GM18907 (cell line): ENCODE data around the gene PHF2.

Experiments used
- ATAC-seq: cut with Tn5 transposase; IDR thresholded peaks from one replicate; pipeline ENCODE4 v1.9.1; 2021; ENCODE audit warnings: mild to moderate bottlenecking, moderate library complexity; ENCODE audit not compliant: unreplicated experiment

The PHF2 gene

DNA sequence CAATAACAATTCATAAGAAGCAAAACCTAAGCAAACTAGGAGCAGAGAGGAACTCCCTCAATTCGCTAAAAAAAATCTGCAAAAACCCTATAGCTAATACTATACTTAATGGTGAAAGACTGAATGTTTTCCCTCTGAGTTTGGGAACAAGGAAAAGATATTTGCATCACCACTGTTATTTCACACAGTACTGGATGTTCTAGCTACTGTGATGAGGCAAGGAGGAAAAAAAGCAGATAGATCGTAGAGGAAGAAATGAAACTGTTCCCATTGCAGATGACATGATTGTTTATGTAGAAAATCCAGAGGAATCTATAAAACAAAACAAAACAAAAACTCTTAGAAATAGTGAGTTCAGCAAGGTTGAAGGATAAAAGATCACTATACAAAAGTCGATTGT, 116.7 kb downstream of the PHF2 start:
- ATAC-seq: no peak

DNA sequence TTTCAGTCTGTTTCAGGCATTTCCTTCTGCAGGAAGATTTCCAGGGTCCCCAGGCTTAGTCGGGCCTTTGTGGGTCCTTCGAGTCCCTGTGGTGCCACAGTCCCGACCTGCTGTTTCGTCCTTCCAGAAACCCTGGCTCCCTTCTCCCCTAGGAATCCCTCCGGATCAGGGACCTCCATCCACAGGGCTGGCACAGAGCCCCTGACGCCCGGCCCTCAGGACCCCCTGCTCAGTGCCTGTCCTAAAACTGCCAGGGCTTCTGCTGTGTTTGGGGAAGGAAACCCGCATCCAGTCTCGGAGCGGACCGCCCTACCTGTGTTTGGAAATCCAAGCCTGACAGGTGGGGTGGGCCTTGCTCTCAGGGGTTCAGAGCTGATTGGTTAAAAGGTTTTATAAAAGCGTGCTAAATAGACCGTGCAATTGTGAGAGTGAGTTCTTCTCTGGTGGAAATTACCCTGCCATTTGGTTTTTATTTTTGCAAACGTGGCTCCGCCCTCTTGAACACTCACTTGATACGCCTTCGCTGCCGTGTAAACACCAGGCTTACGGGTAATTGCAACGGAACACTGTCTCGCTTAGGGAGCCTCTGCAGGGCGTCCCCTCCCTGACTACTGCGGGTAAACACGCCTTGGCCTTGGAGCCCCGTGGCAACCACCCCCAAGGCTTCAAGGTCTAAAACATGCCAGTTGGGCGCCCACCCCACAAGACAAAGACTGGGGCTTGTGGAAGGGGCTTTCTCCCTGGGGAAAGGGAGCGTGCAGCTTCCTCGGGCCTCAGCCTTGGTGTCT, 121.2 kb downstream of the PHF2 start:
- no peak for ATAC-seq

DNA sequence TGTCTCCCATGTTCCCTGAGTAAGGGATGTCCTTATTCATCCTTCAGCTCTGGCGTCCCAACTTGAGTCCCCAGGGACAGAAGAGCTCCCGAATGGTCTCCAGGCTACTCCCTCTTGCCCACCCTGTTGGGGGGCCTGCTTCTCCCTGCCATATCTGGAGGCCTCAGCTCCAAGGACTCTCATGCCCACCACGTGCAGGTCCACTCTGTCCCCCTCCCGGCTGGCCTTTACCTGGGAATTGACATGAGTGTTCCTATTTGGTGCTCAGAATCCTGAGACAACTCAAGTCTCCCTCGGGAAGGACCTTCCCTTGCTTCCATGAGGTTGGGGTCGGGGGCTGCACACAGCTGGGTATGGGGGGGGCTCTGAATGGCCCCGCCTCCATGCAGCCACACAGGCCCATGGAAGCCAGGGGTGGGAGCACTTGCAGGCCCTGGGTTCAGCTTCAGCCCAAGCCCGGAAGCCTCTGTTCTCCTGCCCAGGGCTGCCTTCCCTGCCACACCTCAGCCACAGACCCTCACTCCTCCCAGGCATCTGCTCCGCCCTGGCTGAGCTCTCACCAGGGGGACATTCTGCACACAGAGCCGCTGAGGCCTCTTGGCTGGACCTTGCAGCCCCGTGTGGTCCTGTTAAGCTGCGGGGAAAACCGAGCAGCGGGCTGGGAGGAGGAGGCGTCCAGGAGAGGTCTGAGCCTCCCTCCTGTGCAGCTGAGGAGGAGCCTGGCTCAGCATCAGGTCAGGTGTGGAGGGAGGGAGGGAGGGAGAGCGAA, 121.9 kb downstream of the PHF2 start:
- no peak for ATAC-seq

DNA sequence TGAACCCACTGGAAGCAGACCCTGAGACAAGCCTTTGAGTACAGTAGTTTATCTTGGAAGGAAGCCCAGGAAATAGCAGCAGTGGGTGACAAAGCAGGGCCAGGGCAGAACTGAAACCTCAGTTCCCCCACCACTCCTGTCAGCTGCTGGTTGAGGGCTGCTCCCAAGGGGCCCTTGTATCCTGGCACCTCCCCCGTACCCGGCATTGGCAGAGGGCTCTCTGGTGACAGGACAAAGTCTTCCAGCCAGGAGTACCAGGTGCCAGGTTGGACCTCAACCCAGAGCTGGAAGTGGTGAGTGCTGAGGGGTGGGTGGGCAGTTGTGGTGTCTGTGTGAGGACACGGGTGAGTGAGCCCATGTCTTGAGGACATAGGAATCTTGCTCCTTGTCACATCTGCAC, 123.3 kb downstream of the PHF2 start:
- ATAC-seq: no peak

DNA sequence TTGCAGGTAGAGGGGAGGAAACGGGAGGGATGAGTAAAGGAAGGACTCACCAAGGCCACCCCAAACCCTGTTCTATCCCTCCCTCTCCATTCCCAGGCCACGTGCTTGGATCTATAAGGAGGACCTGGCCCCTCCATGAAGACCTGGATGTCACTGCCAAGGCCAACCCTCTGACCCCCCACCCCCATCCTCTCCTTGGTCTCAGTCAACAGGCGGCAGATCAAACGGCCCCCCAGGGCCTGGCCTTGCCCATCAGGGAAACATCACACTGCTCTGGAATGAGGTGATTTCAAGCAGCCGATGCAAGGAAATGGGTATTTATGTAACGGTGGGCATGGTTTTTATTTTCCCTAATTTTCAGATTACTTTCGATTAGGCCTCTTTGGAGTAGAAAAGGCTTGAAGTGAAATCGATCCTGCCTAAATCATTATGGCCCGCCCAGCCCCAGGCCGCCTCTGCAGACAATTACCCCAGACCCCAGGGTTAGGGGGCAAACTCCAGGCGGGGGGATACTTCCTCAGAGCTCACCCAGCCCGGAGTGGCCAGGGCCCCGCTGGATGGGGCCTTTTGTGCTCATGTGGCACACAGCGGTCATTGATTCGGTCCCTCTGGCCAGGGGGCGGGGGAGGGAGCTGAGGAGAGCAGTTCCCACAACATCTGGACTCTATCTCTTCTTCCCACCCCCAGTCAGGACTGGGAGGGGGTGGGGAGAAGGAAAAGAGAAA, 125.3 kb downstream of the PHF2 start:
- ATAC-seq: no peak

DNA sequence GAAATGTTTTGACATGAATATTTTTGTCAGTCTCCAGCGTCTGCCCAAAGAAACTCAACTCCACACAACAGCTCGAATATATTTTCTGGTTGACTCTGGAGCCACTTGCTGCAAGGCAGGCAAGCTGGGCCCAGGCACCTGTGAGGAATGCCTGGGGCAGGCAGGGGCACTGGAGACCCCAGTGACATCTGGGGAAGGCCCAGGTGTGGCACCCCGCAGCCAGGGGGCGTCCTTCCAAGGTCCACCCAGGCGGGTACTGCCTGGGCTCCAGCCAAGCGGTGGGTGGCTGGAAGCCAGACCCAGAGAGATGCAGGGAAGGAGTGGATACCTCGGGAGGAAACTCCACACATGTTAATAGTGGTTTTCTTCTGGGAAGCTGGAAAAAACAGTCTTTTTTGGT, 125.9 kb downstream of the PHF2 start:
- ATAC-seq: no peak

DNA sequence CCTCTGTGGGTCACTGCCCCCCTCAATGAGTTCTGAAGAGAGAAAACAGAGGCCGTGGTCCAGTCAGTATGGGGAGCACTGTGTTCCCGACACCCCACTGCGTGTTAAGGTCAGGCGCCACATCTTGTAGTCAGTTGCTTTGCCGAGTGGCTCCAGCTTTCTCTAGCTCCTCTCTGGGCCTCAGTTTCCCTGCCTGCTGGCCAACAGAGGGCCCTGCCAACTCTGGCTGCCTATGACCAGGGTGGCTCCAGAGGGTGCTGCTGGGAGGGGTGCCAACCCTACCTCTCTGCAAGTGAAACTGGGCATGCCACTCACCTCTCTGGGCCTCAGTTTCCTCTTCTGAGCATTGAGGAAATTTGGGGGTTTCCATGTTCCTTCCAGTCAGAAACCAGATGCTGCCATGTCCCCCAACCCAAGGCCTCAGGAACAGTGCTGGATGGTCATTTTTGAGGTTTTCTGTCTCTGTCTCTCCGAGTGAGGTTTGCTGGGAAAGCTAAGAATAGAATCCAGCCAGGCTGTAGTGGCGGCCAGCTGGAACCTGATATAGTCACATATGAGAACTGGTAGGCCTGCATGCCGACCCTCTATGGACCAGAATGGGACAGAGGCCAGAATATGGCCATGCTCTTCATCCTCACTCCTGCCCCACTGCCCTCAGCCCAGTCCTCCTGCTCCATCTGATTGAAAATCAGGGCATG, 132.1 kb downstream of the PHF2 start:
- no peak for ATAC-seq

DNA sequence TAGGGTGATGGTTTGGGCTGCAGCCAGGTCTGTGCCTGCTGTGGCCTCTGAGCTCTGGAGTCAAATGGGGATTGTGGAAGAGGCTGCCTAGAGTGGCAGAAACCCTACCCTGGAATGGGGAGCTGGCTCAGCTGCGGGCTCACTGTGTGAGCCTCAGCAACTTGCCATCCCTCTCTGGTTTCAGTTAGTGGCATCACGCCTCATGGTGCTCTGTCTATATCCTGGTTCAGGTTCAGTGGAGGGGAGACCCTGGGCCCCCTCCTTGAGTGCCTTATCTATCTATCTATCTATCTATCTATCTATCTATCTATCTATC, 132.6 kb downstream of the PHF2 start:
- ATAC-seq: no peak

DNA sequence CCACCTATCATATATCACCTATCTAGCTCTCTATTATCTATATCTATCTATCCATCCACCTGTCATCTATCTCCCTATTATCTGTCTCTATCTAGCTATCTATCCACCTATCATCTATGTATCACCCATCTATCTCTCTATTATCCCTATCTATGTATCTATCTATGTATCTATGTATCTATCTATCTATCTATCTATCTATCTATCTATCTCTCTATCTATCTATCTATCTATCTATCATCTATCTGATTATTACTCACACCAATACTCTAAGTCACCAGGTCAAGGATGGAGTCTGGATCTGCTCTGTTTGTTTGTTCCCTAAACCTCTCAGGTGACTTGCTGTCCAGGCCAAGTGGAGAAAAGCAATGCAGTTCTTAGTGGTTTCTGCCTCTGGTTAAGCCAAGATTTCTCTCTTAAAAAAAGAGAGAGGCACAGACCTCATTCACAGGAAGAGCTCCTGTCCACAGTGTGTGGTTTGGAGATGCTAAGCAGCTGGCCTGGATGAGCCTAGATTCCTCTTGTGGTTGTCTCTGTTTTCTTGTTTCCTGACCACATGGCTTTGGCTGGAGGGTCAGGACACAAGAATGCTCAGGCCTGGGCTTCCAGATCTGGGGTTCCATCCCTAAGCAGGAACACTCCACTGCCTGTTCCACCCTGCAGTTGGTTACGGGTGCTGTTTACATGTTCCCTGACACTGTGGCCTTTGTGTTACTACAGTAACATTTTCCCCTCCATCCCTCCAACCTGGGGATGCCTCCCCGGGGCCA, 133.4 kb downstream of the PHF2 start:
- ATAC-seq: no peak

DNA sequence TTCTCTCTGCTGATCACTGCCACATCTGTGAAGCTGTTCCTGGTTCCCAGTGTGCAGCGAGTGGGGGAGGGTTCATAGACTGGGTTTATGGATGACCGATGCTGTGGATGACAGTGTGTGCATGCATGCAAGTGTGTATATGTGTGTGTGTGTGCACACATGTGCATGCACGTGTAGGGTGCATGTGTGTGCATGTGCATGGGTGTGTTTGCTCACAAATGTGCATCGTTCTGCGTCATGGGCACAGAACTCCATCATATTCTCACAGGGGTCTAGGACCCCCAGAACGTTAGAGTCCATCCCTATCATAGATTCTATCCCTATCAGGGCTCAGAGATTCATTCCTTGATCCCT, 134.0 kb downstream of the PHF2 start:
- ATAC-seq: no peak

DNA sequence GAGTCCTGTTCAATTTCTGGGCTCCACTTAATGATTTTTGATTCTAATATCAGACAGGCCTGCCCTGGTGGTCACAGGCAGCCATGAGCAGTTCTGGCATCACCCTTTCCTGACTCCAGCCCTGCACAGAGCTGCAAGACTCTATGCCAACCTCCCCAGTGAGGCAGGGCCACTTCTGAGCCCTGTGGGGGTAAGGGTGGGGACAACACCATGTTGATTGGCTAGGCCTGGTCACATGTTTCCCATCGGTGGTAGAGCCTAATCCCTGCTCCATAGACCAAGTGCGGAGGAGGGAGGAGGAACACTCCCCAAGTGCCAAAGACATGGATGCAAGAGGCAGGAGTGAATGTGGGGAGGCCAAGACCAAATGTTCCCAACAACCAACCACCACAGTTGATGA, 134.6 kb downstream of the PHF2 start:
- ATAC-seq: no peak

DNA sequence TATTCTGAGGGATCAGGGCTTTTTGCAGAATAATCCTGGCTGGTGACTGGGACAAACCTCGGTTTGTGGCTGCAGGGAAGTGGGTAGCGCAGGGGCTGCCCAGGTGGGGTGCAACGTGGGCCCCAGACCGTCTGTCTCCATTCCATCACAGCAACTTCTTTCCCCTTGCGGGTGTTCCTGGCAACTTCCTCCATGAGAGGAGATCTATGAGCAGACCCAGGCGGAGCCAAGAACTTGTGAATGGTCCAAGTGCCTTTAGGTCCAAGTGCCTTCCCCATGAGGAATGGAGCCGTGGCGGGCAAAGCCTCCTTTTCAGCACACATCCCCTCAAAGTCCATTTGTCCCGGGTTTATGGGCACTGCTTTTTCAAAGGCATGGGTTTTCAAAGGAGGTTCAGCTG, 136.5 kb downstream of the PHF2 start:
- ATAC-seq: no peak

DNA sequence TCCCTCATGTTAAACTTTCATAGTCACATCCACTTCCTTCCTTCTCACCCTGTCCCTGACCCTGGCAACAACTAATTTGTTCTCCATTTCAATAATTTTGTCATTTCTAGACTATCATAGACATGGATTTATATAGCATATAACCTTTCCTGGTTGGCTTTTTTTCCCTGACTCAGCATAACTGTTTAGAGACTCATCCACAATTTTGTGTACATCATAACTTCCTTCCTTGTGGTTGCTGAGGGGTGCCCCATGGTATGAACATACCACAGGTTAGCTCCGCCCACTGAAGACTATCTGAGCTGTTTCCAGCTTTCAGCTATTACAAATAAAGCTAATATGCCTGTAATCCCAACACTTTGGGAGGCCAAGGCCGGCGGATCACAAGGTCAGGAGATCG, 137.3 kb downstream of the PHF2 start:
- ATAC-seq: no peak

DNA sequence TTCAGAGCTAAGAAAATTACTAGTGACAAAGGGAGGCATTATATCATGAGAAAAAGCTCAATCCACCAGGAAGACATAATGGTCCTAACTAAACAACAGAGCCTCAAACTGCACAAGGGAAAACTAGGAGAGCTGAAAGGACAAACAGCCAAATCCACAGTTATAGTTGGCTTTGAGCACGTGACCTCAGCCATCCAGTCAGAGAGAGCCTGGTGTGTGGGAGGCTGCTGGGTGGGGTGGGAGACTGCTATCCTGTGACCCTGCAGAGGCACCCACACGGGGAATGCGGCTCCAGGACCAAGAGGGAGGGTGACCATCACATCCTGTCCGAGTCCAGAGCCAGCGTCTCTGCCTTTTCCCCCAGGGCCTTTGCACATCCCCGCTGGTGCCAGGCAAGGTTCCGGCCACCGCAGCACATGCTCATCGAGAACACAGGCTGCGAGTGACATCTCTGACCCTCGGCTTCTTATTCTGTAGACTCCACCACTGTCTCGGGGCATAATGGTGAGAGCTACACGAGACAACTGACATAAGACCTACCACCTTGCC, 145.1 kb downstream of the PHF2 start:
- no peak for ATAC-seq

DNA sequence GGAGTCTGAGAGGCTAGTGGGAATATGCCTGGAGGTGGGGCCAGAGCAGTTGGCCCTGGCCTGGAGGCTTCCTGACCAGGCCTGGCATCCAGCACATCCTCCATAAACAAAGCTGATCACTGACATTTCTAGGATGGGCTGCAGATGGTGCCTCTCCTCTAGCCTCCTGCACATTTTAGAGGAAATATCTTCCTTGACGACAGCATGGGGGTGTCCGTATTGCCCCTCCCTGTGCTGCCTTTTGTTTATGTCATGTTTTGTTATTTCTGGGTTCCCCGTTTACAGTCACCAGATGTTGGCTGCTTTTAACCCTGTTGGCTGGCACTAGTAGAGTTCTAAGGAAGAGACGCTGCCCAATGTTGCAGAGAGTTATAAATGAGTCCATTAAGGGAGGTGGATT, 148.5 kb downstream of the PHF2 start:
- no peak for ATAC-seq

DNA sequence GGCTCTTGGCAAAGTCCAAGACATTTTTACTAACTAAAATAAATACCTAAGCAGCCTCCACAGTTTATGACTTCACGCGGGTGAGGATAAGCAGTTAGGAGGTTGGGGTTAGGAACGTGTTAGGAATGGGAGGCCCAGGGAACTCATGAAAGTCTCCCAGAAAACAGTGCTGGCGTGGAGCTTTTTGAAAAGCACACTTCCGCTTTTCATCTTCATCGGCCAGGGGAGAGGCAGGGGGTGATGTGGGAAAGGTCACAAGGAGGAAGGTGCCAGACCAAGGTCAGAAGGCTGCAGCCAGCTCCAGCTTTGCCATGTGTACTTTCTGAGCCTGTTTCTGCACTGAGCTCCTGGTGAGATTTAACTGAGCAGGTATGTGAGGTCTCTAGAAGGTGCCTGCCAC, 149.0 kb downstream of the PHF2 start:
- no peak for ATAC-seq

DNA sequence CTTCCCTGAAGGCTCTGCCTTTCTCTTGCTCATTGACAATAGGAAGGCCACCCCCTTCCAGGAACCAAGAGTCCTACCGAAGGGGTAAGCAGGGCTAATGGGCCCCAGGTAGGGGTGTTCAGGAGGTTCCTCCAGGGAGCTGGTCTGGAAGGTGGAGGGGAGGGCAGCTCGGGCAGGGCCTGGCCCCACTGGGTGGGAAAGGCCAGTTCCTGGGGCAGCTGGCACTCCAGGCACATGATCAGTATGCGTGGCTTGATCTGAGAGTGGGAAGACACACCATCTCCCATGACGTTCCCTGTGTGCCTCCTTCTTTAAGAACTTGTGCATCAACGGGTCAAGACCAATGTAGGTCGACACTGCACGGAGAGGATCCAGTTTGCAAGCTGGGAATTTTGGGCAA, 149.8 kb downstream of the PHF2 start:
- no peak for ATAC-seq
